HepG2 (cell line): ENCODE results near the gene SLC12A9. TPM values are rescaled to one million over a fixed set of nuclear protein-coding genes. Genes with fewer than 3 reads are reported as not detected.

Source experiments
- E2F2 ChIP-seq: sonication (generic); formaldehyde crosslinking; IDR thresholded peaks from 2 replicates; pipeline ENCODE4 v1.4.0; 2020; ENCODE audit warnings: missing genetic modification reagents, borderline replicate concordance
- HIVEP1 ChIP-seq: sonication (generic); formaldehyde crosslinking; IDR thresholded peaks from 2 replicates; pipeline ENCODE4 v1.4.0; 2020; ENCODE audit warnings: mild to moderate bottlenecking, missing genetic modification reagents
- HNF1A ChIP-seq, 2 experiments: sonication (generic) in 1 of 2; formaldehyde crosslinking in 1 of 2; IDR thresholded peaks; 2 replicates each; pipeline versions ENCODE4 v1.4.0 to v1.6.1; 2016 to 2020; ENCODE audit warnings: borderline replicate concordance in 1 of 2, low read depth in 1 of 2, mild to moderate bottlenecking in 1 of 2, missing genetic modification reagents in 1 of 2
- PBX2 ChIP-seq: IDR thresholded peaks from 2 replicates; pipeline ENCODE4 v1.6.1; 2016; ENCODE audit warnings: control low read depth
- REST ChIP-seq, 2 experiments: IDR thresholded peaks; 2 replicates each; pipeline ENCODE4 v1.6.1; 2011 to 2012; ENCODE audit warnings: low read length in 2 of 2, borderline replicate concordance in 1 of 2, low read depth in 1 of 2, mild to moderate bottlenecking in 1 of 2, moderate library complexity in 1 of 2
- SUZ12 ChIP-seq: fragments of 150-350 bp; IDR thresholded peaks from 2 replicates; pipeline ENCODE4 v1.6.1; 2014; ENCODE audit warnings: low read depth, low read length
- TSC22D2 ChIP-seq: sonication (generic); formaldehyde crosslinking; IDR thresholded peaks from 2 replicates; pipeline ENCODE4 v1.5.1; 2020; ENCODE audit warnings: missing genetic modification reagents, mild to moderate bottlenecking, borderline replicate concordance
- ZNF143 ChIP-seq: sonication (generic); formaldehyde crosslinking; IDR thresholded peaks from 2 replicates; pipeline ENCODE4 v1.4.0; 2020; ENCODE audit warnings: missing genetic modification reagents
- ZNF460 ChIP-seq: sonication (generic); formaldehyde crosslinking; IDR thresholded peaks from 2 replicates; pipeline ENCODE4 v1.5.1; 2020; ENCODE audit warnings: missing genetic modification reagents, mild to moderate bottlenecking, borderline replicate concordance
- ZNF574 ChIP-seq: sonication (generic); formaldehyde crosslinking; IDR thresholded peaks from 2 replicates; pipeline ENCODE4 v1.4.0; 2020; ENCODE audit warnings: missing genetic modification reagents
- ZNF704 ChIP-seq: sonication (generic); formaldehyde crosslinking; IDR thresholded peaks from 2 replicates; pipeline ENCODE4 v1.8.1; 2023; ENCODE audit warnings: mild to moderate bottlenecking, inconsistent platforms, moderate library complexity, missing genetic modification reagents, borderline replicate concordance
- polyA plus RNA-seq, 8 experiments: library from polyadenylated mRNA; depleted of rRNA in 3 of 8; stranded (reverse) in 7 of 8; unstranded in 1 of 8; fragments of >200 nt; fragmentation: Illumina TruSeq in 4 of 8; extraction: Trizol in 4 of 8; gene quantifications; 2 replicates each; pipeline versions ENCODE4 v1.2.1 to v1.2.3, GENCODE V29; 2011 to 2016; ENCODE audit warnings: low read depth in 4 of 8, missing spikeins in 1 of 8, mixed read lengths in 1 of 8; ENCODE audit not compliant: insufficient read depth in 1 of 8
- total RNA-seq, 5 experiments: library from RNA; depleted of rRNA; stranded (reverse); fragments of >200 nt; fragmentation: Illumina TruSeq; extraction: Trizol; gene quantifications; 2 replicates each; pipeline ENCODE4 v1.2.3, GENCODE V29; 2016; ENCODE audit warnings: low read depth in 1 of 5

The SLC12A9 gene
- total and polyA plus RNA-seq, 2 of the 13 experiments (the other 11 are each of a cell fraction or from before 2014, with no cell fraction given), result 8.7 to 16.6 TPM

- TF ChIP-seq ZNF704 (CRISPR knock-in tag) (0 out of 2 replicates have a peak, but pooled peaks have one; percentile 30), E2F2 (CRISPR knock-in tag) (peak; percentile 50; the same call in 1 of the 2 replicates), ZNF460 (no peak), PBX2 (CRISPR knock-in tag) (no peak), ZNF143 (CRISPR knock-in tag) (peak; percentile 64; the same call in 1 of the 2 replicates), SUZ12 (no peak), ZNF574 (peak; percentile 78), HNF1A (IDR thresholded peaks at IDR 0.05; ENCODE audit: low read depth) (no peak), HNF1A (CRISPR knock-in tag; IDR thresholded peaks at IDR 0.05; ENCODE audit: borderline replicate concordance) (peak; percentile 44; the same call in 1 of the 2 replicates), TSC22D2 (CRISPR knock-in tag) (no peak; the same call in 1 of the 2 replicates), HIVEP1 (CRISPR knock-in tag) (peak; percentile 76), REST (IDR thresholded peaks at IDR 0.05; ENCODE audit: borderline replicate concordance in 1 of 2, low read depth in 1 of 2, low read length in 2 of 2) (peak in 1 of 2 experiments; percentile 16; a peak in 1 of 4 replicates)
Measured at GRCh38 chr7:100827330-100828226, 24.9 kb upstream of the SLC12A9 start, which contains the start of gene EPHB4 (continued).
